GM18907 (cell line): Measurements from ENCODE around the gene DDR1.
"Not testable (repeated sequence)": the region's sequence is repeated elsewhere in the genome, so short reads cannot be mapped to it uniquely, and the experiment has no call there.

Experiments
- ATAC-seq: cut with Tn5 transposase; IDR thresholded peaks from one replicate; pipeline ENCODE4 v1.9.1; 2021; ENCODE audit warnings: mild to moderate bottlenecking, moderate library complexity; ENCODE audit not compliant: unreplicated experiment

The DDR1 gene

DNA sequence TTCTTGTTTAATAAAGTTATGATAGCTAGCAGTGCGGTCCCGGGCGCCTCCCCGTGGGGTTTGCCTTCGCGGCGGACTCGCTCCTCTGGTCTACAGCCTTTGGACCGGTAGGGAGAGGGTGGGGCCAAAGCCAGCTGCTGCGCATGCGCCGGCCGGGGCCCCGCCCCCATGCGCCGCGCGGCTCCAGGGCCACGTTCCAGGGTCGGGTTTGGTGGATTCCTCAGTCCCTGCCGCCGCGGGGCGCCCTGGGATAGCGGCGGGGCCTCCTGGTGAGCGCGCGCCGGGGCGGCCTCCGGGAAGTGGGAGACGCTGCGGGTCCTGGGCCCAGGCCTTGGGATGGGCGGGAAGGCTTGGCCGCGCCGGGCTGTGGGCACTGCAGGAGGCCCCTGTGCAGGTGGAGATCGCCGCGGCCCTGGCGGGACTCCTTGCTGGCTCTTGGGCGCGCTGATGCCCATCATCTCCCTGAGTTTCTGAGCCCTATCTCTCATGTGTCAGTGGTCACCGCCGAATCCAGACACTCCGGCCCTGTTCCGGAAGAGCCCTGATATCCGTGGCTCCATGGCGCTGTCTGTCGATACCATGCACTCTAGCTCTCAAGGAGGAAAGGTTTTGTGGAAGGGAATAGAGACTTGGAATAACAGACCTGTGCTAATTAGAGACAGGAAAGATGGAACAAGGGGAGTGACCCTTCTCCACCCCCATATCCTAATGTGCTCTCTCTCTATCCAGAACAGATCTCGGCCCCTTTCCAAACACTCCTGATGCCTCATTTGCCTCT is 29.9 kb downstream of the DDR1 start, which contains the start of gene VARS2:
TSS of gene VARS2 (plus strand) at position 163 of the 778 bp plus-strand sequence. CDS start at position 762, 599 bp downstream.
- peak; percentile 70 for ATAC-seq

DNA sequence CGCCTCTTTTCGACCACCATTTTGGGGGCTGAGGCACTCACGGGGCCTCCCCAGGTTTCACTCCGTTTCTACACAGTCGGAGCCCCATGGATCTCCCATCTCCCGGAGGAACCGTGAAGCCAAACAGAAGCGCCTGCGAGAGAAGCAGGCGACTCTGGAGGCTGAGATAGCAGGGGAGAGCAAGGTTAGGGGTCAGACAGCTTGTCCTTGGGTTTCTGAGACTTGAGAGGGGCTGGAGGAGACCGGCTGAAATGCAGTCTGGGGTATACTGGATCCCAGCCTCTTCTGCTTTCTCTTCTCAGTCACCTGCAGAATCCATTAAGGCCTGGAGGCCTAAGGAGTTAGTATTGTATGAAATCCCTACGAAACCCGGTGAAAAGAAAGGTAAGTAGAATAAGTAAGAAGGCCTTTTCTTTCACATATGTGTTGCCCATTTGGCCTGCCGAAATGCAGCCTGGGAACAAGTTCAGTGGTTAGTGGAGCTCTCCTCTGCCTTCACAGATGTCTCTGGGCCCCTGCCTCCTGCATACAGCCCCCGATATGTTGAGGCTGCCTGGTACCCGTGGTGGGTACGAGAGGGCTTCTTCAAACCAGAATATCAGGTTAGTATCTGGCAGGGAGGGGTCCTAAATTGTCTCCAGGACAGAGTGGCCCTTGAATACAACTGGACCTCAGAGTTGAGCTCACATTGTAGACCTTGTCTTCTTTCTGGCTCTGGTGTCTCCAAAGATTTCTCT is 30.7 kb downstream of the DDR1 start:
- ATAC-seq: no peak

DNA sequence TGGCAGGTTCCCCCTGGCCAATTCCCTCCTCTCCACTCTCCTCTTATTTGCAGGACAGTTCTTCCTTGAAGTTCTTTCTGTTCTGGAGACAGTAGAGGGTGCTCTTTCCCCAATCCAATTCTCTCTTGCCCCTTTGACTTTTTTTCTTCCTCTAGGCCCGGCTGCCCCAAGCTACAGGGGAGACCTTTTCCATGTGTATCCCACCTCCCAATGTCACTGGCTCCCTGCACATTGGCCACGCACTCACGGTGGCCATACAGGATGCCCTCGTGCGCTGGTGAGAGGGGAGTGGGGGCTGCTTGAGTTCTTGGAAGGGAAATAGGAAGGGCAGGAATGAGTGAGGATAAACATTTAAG is 31.2 kb downstream of the DDR1 start:
- ATAC-seq: no peak

DNA sequence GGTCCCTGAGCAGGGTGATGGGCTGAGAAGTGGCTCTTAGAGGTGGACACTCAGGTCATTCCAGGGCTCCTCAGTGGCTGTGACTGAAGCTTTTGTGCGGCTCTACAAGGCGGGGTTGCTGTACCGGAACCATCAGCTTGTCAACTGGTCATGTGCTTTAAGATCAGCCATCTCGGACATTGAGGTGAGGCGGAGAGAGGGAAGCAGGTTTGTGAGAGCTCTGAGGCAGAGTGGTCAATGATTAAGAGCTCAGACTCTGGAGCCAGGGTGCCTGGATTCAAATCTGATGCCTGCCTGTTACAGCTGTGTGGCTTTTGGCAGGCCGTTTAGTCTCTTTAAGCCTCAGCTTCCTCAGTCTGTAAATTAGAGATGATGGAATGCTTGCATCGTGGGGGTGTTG is 32.7 kb downstream of the DDR1 start:
- ATAC-seq: no peak

DNA sequence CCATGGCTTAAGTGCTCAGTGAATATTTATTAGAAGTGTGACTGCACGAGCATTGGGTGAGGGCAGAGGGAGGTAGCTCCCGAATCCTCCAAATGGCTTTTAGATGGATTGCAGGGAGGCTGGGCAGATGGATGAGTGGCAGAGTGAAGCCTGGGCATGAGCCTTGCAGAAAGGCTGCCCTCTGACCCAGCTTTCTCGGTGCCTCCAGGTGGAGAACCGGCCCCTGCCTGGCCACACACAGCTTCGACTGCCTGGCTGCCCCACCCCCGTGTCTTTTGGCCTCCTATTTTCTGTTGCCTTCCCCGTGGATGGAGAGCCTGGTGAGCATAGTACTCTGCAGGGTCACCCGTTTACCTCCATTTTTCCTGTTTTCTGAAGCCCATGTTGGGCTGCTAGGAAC is 33.2 kb downstream of the DDR1 start:
- ATAC-seq: no peak

DNA sequence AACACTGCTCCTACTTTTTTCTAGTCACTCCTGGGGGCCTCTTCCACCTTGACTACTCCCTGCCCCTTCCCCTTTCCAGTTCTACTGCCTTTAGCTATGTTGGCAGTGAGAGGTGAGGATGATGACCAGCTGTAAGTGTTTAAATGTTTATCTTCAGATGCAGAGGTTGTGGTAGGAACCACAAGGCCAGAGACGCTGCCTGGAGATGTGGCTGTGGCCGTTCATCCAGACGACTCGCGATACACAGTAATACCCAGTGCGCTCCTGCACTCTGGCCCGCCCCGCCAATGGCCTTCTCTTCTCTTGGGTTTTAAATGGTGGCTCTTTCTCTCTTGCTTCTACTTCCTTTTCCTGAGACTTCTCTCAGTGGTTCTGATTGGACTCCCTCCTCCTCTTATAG is 34.4 kb downstream of the DDR1 start:
- ATAC-seq: no peak

DNA sequence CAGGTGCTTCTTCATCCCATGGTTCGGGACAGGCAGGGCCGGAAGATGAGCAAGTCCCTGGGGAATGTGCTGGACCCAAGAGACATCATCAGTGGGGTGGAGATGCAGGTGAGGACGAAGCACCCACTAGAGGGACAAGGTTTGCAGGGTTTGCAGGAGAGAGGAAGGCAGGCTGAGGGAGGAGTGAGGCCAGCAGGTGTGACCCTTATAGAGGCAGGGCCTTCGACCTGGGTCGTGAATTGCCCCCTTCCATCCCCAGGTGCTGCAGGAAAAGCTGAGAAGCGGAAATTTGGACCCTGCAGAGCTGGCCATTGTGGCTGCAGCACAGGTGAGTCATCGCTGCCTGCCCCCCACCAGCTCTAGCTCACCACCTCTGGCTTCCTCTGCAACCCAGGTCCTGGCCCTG is 38.1 kb downstream of the DDR1 start:
- no peak for ATAC-seq

DNA sequence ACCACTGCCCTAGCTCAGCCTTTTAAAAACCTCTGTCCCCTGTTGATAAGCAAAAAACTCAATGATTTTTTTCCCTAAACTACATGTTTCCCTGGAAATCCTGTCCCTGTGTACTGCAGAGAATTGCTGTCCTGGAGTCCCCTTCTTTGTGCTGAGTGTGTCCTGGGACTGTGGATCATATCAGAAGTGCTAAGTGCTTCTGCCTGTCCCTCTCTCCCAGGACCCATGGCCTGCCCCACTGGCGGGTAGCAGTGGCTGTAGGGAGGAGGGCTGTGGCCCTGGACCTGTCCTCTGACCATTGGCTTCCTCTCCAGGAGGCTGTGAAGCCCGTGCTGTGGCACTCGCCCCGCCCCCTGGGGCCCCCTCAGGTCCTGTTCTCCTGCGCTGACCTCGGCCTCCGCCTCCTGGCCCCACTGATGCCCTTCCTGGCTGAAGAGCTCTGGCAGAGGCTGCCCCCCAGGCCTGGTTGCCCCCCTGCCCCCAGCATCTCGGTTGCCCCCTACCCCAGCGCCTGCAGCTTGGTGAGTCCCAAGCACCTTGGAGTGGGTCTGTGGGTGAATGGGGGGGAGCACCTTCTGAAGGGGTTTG is 39.8 kb downstream of the DDR1 start:
- not testable (repeated sequence) for ATAC-seq

DNA sequence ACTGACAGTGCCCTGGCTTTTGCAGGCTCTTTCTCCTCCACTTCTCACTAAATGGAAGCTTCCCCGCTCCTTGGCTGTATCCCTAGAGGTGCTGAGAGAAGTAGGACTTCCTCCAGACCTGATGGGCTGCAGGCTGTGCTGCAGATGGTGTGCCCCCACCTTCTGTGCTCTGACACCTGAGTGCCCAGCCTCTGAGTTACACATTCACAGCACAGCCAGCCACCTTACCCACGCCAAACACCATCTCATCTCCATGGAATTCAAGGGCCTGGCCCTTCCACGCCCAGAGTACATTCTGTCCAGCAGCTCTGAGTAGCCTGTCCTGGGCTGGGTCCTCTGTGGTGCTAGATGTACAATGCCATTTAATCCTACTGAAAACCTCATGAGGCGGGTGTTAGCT is 42.3 kb downstream of the DDR1 start:
- ATAC-seq: no peak

DNA sequence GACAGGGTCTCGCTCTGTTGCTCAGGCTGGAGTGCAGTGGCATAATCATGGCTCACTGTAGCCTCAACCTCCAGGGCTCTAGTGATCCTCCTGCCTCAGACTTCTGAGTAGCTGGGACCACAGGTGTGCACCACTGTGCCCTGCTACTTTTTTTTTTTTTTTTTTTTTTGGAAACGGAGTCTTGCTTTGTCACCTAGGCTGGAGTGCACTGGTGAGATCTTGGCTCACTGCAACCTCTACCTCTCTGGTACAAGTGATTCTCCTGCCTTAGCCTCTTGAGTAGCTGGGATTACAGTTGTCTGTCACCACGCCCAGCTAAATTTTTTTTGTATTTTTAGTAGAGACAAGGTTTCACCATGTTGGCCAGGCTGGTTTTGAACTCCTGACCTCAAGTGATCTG is 42.8 kb downstream of the DDR1 start:
- not testable (repeated sequence) for ATAC-seq

DNA sequence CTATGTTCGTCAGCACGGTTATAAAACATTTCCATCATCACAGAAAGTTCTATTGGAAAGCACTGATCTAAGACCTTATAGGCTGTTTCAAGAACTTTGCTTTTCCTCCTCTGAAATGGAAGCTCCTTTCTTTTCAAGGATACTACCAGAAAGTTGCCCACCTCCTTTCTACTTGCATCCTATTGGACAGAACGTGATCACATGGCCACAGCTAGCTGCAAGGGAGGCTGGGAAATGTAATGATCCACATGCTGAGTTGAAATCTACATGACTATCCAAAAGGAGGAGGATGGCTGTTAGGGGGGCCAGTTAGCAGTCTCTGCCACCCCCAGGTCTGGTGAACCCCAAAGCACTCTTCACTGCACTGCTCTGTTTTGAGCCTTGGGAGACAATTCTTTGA is 44.4 kb downstream of the DDR1 start:
- ATAC-seq: no peak

DNA sequence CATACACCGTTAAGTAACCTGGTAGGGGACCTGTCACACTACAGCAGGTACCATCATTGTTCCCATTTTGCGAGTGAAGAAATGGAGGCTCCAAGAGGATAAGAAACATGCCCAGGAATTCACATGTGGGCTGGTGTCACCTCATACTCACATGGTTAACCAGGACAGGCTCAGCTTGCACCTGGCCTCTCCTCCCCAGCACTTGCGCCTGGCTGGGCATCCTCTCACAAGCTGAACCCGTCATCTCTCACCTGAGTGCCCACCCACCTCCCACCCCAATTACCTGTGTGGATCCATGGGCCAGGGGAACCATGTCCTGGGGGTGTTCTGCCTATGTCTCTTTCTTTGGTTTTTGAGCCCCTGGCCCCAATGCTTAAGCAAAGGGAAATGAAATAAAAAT is 46.2 kb downstream of the DDR1 start:
- no peak for ATAC-seq

DNA sequence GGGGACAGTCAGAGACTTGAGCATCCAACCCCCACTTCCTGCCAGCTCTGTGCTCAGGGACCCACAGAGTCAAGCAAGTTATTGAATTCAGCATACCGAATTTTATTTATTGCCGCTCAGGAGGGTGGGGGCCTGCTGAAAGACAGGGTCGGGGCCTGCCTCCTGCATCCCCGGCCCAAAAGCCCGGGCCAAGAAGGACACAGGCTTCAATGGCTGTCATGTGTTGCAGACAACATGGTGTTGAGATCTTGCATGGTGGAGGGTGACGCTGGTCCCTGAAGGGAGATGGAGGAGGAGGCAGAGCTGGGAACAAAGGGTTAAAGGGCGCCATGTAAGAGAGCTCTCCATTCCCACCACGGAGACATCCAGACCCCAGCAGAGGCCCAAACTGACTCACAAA is 47.0 kb downstream of the DDR1 start:
- no peak for ATAC-seq

DNA sequence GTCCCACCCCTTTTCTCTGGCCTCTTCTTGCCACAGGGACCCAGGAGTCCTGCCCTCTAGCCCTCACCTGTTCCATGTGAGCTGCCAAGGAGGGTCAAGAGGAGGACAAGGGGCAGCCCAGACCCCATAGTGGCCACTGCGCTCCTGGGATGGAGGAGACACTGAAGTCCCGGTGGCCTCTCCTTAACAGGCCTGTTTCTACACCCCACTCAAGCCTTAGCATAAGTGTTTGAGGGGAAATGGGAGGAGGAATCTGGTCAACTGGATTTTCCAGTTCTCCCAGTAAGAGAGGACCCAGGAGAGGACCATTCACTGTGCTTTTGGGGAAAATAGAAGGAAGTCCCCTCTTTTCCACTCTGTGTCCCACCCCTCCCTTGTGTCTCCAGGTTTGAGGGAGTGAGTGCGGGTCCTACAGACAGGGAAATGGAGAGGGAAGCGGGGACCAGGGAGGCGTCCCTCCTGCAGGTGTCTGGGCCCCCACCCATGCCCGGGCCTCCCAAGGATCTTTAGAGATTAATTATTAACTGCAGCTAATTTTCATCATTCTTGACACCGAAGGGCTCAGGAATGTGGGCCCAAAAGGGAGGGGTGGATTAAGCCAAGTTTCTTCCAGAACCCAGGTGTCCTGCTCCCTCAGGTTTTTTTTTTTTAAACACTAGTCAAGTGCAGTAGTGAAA is 47.8 kb downstream of the DDR1 start, which contains the start of gene SFTA2:
TSS of gene SFTA2 (minus strand) at position 202 of the 677 bp plus-strand sequence. CDS start at position 128, 74 bp downstream.
- no peak for ATAC-seq

DNA sequence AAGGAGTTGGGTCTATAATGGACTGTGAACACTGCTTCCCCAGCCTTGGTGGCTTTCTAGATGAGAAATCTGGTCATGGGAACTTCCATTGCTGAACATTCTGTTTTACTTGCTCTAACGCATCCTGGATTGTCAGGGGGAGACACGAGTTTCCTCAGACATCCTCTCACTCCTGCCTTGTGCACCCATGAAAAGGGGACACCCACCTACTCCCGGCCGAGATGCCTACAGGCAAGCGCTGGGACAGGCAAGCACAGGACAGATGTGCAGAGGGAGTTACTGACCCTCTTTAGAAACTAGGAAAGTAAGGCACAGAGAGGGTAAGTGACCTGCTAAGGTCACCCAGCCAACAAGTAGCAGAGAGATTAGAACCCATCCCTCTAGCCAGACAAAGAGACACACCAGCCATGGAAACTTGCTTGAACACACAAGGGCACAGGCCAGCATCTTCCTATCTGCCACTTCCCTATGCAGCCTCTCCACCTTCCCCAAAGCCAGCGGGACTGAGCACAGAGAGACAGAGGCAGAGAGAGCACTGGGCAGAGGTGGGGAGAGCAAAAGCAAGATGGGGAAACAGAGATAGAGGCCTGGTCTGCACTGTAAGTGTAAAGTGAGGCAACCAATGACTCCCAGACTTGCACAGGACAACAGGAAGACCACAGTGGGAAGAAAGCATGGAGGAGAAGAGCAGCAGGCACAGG is 48.5 kb downstream of the DDR1 start:
- no peak for ATAC-seq

DNA sequence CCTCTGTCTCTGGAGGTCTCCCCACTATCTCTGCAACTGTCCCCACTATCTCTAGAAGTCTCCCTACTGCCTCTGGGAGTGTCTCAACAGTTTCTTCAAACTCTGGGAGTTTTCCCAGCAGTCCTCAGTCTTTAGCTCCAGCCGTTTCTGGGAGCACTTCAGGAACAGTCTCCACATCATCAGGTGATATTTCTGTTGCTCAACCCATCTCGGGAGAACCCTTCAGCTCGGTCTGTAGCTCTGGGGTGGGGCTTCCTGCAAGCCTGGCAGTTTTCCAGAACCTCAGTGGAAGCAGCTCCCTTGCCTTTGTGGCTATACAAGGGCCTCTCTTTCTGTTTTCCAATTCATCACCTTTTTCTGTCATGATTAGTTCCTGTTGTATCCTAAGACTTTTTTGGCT is 50.7 kb downstream of the DDR1 start:
- ATAC-seq: no peak

DNA sequence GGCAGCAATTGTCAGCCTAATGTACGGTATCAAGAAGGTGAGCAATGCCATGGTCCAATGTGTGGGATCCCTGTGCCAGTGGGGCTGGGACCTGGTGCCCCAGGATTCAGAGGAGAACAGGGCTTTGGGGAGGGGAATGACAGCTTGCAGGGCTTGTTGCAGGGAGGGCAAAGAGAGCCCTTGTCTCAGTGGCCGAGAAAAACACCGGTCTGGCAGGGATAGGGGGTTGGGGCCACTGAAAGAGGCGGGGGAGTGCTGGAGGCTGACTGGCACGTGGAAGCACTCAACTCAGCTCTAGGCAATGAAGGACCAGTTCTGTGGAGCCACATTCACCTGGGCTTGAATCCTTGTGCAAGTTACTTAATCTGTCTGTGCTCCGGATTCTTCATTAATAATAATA is 52.9 kb downstream of the DDR1 start:
- ATAC-seq: no peak

DNA sequence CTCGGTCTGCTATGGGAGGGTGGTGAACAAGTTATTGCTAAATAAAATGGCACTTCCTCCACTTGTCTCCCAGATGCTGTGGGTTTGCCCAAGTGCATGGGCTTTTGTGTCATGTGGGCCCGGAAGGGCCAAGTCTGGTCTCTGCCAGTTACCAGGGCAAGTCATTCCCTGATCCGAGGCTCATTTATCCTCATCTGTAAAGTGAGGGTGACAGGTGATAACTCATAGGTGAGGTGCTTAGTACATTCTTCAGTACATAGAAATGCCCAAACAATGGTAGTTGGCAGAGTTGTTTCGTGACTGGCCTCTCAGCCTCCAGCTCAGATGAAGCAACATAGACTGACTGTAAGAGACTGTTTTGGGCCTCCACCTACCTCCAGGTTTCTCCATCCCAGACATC is 54.4 kb downstream of the DDR1 start:
- ATAC-seq: no peak

DNA sequence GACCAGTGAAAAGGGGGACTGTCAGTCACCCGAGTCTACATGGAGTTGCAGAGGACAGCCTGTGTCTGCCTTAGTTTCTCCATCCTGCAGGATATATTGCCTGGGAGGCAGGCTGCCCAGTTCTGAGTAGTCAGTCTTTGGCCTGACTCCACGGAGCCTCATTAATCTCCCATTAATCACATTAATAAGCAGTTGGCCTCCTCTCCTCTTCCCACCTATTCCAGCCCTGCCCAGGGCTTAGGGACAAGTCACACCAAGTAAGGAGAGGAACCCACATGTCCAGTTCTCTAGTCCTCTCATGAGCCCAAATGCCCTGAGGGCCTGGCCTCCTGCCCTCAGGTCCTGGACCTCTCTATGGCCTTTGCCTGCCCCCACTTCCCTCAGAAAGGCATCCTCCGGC is 55.2 kb downstream of the DDR1 start:
- ATAC-seq: no peak

DNA sequence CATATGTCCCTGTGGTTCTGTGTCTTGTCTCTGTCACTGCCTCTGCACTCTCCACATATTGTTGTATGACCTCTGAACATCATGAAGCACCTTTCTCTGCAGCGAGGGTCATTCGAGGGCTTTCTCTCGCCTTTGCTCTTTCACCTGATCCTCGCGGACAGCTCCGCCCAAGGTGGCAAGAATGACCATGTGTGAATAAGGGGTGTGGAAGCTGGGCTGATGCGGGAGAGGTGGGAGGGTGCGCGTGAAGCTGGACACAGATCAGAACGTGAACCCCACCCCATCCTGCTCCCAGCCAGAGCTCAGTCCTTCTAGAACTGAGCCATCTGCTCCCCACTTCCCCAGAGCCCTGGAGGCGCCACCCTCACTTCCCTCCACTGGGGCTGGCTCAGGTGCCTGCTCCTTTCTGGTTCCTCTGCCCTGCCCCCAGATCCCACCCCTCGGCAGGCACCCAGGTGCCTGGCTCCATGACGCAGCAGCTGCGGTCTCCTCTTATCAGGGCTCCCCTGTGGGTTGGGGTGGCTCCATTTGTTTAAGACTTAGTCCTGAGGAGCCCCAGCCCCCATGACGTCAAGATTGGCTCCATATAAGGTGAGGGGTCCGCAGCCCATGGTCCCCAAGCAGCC is 56.2 kb downstream of the DDR1 start, which contains the start of gene MUCL3:
TSS of gene MUCL3 (plus strand) at position 613 of the 626 bp plus-strand sequence. CDS start 27 bp downstream, outside the sequence.
- ATAC-seq: no peak
